ENCODE results near the gene DEPDC4.
"Not testable (repeated sequence)": the region's sequence is repeated elsewhere in the genome, so short reads cannot be mapped to it uniquely, and the experiment has no call there.

The DEPDC4 gene
- 0 to 0.85 (median 0.06) reads per million in 4 donors for total RNA-seq

- peak; percentile 84 to 95 (median 90) for DNase-seq
Measured at GRCh38 chr12:100266835-100267602, at the start of gene DEPDC4, which contains the start of gene SCYL2. TSS of gene DEPDC4 (minus strand) at chr12:100267079. CDS start at chr12:100267076, 3 bp downstream. TSS of gene SCYL2 (plus strand) at chr12:100267177. CDS start at chr12:100282971, 15,794 bp downstream.

DNA sequence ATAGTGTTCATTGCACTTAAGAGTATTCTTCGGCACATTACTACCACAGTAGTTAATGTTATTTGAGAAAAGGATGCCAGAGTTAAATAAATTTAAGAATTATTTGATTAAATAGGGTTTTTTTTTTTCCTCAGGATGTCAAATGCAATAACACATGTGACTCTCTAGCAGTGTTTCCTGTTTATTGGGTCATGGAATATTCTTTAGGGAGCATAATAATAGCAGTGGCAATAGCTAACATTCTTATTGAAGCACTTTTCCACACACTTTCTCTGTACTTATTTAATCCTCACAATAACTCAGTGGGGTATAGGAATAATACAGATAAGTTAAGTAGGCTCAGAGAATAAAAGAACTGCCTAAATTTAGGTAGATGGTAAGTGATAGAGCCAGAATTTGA lies 44.4 kb upstream of the DEPDC4 start:
- no peak for DNase-seq

DNA sequence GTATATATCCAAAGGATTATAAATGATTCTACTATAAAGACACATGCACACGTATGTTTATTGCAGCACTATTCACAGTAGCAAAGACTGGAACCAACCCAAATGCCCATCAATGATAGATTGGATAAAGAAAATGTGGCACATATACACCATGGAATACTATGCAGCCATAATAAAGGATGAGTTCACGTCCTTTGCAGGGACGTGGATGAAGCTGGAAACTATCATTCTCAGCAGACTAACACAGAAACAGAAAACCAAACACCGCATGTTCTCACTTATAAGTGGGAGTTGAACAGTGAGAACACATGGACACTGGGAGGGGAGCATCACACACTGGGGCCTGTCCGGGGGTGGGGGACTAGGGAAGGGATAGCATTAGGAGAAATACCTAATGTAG lies 41.3 kb upstream of the DEPDC4 start:
- not testable (repeated sequence) for DNase-seq

GRCh38 chr12:100304334-100304733 lies 37.5 kb upstream of the DEPDC4 start:
- not testable (repeated sequence) for DNase-seq

DNA sequence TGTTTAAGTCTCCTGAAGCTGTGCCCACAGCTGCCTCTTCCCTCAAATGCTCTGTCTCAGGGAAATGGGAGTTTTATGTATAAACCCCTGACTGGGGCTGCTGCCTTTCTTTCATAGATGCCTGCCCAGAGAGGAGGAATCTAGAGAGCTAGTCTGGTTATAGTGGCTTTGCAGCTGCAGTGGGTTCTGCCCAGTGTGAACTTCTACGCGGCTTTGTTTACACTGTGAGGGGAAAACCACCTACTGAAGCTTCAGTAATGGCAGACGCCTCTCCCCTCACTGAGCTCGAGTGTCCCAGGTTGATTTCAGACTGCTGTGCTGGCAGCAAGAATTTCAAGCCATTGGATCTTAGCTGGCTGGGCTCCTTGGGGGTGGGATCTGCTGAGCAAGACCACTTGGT lies 37.0 kb upstream of the DEPDC4 start:
- no peak for DNase-seq

DNA sequence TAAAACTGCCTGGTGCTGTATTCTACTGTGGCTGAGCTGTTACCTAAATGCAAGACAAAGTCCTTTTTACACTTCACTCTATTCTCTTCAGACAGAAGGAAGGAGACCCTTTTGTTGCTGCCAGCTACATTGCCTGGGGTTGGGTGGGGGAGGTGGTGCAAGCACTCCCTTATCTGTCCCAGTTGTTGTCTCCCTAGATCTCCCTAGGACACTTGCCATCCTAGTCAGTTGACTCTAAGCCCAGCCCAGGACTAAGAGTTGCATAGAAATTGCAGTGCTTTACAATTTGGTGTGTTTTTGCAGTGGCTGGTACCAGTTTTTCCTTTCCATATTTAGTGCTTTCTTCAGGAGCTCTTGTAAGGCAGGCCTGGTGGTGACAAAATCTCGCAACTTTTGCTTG lies 35.2 kb upstream of the DEPDC4 start:
- no peak for DNase-seq

GRCh38 chr12:100295764-100296555 lies 29.1 kb upstream of the DEPDC4 start:
- DNase-seq, result no peak

DNA sequence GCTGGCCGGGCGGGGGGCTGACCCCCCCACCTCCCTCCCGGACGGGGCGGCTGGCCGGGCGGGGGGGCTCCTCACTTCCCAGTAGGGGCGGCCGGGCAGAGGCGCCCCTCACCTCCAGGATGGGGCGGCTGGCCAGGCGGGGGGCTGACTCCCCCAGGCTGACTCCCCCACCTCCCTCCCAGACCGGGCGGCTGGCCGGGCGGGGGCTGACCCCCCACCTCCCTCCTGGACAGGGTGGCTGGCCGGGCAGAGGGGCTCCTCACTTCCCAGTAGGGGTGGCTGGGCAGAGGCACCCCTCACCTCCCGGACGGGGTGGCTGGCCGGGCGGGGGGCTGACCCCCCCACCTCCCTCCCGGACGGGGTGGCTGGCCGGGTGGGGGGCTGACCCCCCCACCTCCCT lies 27.5 kb upstream of the DEPDC4 start:
- not testable (repeated sequence) for DNase-seq

- DNase-seq, result no peak
Measured at GRCh38 chr12:100293017-100293416, 26.1 kb upstream of the DEPDC4 start.

- DNase-seq, result no peak
Measured at GRCh38 chr12:100290016-100290415, 23.1 kb upstream of the DEPDC4 start.

DNA sequence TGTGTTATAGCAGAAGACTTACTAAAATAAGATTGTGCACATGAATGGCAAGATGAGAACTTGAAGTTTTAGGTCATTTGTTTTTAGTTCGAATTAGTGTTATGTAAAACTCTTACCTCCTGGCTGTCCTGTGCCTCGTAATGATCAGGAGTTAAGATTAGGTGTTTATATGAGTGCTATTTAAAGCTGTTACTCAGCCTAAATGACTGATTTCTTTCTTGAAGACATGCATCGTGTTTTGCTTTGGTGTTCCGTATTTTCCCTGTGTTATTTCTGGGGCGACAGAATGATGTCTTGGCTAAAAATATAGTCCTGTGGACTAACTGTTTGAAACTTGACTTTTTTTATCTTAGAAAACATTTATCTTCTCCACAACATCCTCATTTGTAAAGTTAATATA lies 22.2 kb upstream of the DEPDC4 start:
- DNase-seq, result no peak

- not testable (repeated sequence) for DNase-seq
Measured at GRCh38 chr12:100284556-100284955, 17.7 kb upstream of the DEPDC4 start.

DNA sequence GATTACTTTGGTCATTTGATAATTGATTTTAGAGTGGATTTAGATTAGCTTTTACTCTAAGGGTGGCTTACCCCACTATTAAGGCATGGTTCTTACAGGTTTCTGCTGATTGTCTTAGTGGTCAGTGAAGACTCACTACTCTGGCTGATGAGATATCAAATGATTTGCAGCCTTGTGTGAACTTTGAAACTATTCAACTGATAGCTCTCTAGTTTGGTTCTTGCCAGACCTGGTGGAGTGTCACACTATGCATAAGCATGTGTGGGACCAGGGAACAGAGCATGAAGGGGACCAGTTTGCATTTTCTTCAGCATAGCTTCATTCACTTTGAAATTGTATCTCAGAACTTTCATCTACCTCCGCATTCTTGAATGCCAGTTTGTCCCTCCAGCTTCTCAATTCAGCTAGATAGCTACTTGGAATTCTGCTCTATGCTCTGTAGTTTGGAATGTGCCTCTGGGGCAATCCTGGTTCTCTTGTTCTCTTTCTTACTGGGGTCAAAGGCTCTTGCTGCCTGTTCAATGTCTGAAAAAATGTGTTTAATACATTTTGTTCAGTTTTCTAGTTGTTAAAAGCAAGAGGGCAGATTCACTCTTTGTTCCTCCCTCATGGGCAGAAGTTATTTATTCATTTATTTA lies 12.8 kb upstream of the DEPDC4 start:
- no peak for DNase-seq

GRCh38 chr12:100279159-100279558 lies 12.3 kb upstream of the DEPDC4 start:
- no peak for DNase-seq

DNA sequence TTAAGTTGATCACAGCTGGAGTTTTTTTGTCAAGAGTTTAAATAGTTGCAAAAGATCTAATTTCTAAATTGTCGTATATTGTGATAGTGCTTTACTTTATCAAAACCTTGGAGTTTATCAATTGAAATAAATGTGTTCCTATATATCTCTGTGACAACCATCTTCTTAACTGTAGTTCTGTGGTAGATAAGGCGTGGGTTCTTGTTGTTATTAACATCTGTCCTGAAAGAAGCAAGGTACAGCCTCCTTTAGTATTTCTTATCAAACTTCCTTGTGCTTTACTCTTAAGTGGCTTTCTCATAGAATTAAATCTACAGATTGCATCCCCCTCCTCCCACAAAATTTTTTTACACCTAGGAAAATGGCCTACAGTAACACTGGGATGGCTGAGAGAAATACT lies 7.4 kb upstream of the DEPDC4 start:
- no peak for DNase-seq

GRCh38 chr12:100273782-100274181 lies 6.9 kb upstream of the DEPDC4 start:
- no peak for DNase-seq

DNA sequence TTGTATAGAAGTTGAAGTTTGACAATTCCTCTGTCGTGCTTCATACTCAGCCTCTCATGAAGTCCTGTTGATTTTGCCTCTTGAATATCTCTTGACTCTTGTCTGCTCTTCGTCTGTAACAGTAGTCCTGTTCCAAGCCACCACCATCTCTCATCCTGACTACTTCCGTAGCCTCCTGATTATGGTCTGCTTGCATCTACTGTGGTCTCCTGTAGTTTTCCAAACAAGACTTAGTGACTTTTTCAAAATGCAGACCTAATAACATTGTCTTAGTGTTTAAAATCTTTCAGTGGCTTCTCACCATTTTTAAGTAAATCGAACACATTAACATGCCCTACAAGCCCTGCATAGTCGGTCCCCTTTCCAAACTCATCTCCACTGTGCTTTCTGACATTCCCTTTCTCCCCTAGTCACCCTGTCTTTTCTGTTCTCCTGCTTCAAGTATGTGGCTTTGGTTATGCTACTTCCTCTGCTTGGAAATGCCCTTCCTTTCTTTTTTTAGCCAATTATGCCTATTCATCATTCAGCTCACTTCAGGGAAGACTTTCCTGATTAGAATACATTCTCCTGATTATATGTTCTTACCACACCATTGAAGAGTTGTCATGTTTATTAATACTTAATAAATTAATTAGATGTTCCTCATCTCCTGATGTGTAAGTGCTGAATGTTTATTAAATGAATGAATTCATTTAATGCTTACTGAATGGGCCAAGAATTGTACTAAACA lies 2.1 kb upstream of the DEPDC4 start:
- DNase-seq, result no peak

DNA sequence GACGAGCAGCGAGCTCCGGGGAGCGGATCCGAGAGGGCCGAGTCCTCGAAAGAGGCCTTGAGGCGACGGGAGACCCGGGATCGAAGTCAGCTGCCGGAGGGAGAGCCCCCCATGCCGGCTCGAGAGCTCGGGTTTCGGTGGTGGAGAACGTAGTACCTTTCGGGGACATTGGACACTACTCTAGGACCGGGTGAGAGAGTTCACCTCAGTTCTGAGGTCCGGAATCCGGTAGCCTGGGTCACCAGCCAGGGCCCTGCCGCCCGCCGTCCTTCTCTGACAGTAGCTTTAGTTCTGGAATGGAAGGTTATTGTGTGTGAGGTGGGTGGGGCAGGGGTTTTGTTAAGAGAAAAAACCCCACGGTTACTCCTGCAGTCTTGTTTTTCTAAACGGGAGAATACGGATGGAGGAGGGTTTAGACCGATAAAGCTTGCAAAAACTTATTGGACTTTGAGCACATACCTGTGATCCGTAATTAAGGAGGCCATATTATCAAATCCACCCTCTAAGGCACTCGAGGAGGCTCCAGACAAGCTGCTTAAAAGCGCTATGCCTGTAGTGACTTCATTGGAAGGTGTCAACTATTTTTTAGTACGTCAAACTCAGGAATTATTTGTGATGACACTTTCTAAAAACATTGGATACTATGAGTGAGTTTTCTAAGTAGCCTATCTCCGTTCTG lies 863 bp upstream of the DEPDC4 start:
- DNase-seq, result peak in 2 of 5 donors; percentile 15 to 20

DNA sequence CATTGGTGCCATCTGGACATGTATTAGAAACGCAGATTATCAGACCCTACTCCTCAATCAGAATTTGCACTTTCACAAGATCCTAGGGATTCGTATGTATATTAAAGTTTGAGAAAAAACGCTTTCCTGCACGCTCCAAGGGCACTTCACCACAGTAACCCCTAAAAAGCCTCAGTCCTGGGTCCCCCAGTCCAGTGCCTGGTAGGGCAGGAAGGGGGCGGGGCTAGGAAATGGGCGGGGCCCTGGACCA lies 369 bp downstream of the DEPDC4 start:
- DNase-seq, result peak in 4 of 5 donors; percentile 85 to 94 (median 88)

- DNase-seq, result no peak
Measured at GRCh38 chr12:100265732-100266584, 921 bp downstream of the DEPDC4 start.

- DNase-seq, result not testable (repeated sequence)
Measured at GRCh38 chr12:100265107-100265506, 1.8 kb downstream of the DEPDC4 start.
